Measurements from ENCODE around the gene TBC1D14.

GRCh38 chr4:7041246-7041645 lies 131.6 kb downstream of the TBC1D14 start:
- no peak for TF ChIP-seq CSDC2 (CRISPR knock-in tag; IDR thresholded peaks at IDR 0.05)
- no peak for TF ChIP-seq RARB (CRISPR knock-in tag; IDR thresholded peaks at IDR 0.05)
- TF ChIP-seq ZNF8 (CRISPR knock-in tag; IDR thresholded peaks at IDR 0.05): no peak
- TF ChIP-seq ZFP30 (CRISPR knock-in tag; IDR thresholded peaks at IDR 0.05): no peak
- TF ChIP-seq PATZ1 (CRISPR knock-in tag; IDR thresholded peaks at IDR 0.05; ENCODE audit: borderline replicate concordance): no peak
- no peak for TF ChIP-seq ESRRG (CRISPR knock-in tag; IDR thresholded peaks at IDR 0.05)
- TF ChIP-seq PPARA (CRISPR knock-in tag; IDR thresholded peaks at IDR 0.05; ENCODE audit: borderline replicate concordance): no peak
